Naive thymus-derived CD4-positive, alpha-beta T cell (primary cell): Measurements from ENCODE around the gene LINC01488. TPM values are rescaled to one million over a fixed set of nuclear protein-coding genes. Genes with fewer than 3 reads are reported as not detected.

Source experiments
- ATAC-seq: fragments of 150-1000 bp; cut with Tn5 transposase; 2 replicates; pipeline ENCODE4 v1.10.0; 2021; ENCODE audit warnings: mild to moderate bottlenecking, moderate library complexity
- CTCF ChIA-PET: fragments of 350-600 bp; sonication (Branson Sonifier 250); formaldehyde crosslinking; loops from one replicate; lab custom pipeline; 2021; ENCODE audit warnings: antibody characterized with exemption; lab: Charles Lee
- POLR2A ChIA-PET: fragments of 350-600 bp; sonication (Branson Sonifier 250); formaldehyde crosslinking; loops from one replicate; lab custom pipeline; 2021; ENCODE audit warnings: antibody characterized with exemption, inconsistent platforms; lab: Charles Lee
- DNase-seq, 9 donors: peaks; one replicate each; pipeline versions ENCODE4 v3.0.0 to v3.0.0-alpha.2; 2020 to 2022; ENCODE audit warnings: mixed read lengths in 1 of 9
- H3K27ac ChIP-seq: one replicate; pipeline ENCODE4 v1.7.0; 2013; ENCODE audit warnings: mild to moderate bottlenecking, low read depth, low read length, moderate library complexity
- H3K27me3 ChIP-seq, 2 donors: one replicate each; pipeline ENCODE4 v1.7.0; 2013; ENCODE audit warnings: low read length in 2 of 2, mild to moderate bottlenecking in 2 of 2, moderate library complexity in 2 of 2; ENCODE audit not compliant: control insufficient read depth in 2 of 2, insufficient read depth in 2 of 2
- H3K36me3 ChIP-seq, 3 experiments: 1 replicate in 2 of 3; 2 replicates in 1 of 3; pipeline ENCODE4 v1.7.0; 2013; ENCODE audit warnings: low read length in 3 of 3, mild to moderate bottlenecking in 3 of 3, moderate library complexity in 1 of 3; ENCODE audit not compliant: insufficient read depth in 3 of 3, control insufficient read depth in 2 of 3
- H3K4me1 ChIP-seq, 2 donors: one replicate each; pipeline ENCODE4 v1.7.0; 2013; ENCODE audit warnings: low read length in 2 of 2, mild to moderate bottlenecking in 2 of 2, moderate library complexity in 1 of 2; ENCODE audit not compliant: control insufficient read depth in 2 of 2, insufficient read depth in 2 of 2
- H3K4me3 ChIP-seq: 2 replicates; pipeline ENCODE4 v1.7.0; 2013; ENCODE audit warnings: mild to moderate bottlenecking, low read length
- H3K9me3 ChIP-seq, 3 experiments: 1 replicate in 2 of 3; 2 replicates in 1 of 3; pipeline ENCODE4 v1.7.0; 2013; ENCODE audit warnings: low read length in 3 of 3; ENCODE audit not compliant: control insufficient read depth in 2 of 3
- H3K27ac Mint-ChIP-seq, 9 donors: one replicate each; pipeline ENCODE4 v1.8.0; 2020 to 2022; ENCODE audit warnings: mixed read lengths in 9 of 9, mild to moderate bottlenecking in 8 of 9, moderate library complexity in 5 of 9, inconsistent platforms in 2 of 9
- H3K27me3 Mint-ChIP-seq, 5 donors: one replicate each; pipeline ENCODE4 v1.8.0; 2021 to 2022; ENCODE audit warnings: mixed read lengths in 5 of 5, mild to moderate bottlenecking in 1 of 5
- H3K36me3 Mint-ChIP-seq, 5 donors: one replicate each; pipeline ENCODE4 v1.8.0; 2020 to 2022; ENCODE audit warnings: mixed read lengths in 5 of 5, mild to moderate bottlenecking in 3 of 5, inconsistent platforms in 1 of 5
- H3K4me1 Mint-ChIP-seq, 7 donors: one replicate each; pipeline ENCODE4 v1.8.0; 2020 to 2022; ENCODE audit warnings: mixed read lengths in 7 of 7, mild to moderate bottlenecking in 3 of 7, inconsistent platforms in 1 of 7
- H3K4me3 Mint-ChIP-seq, 10 donors: one replicate each; pipeline ENCODE4 v1.8.0; 2020 to 2022; ENCODE audit warnings: mild to moderate bottlenecking in 10 of 10, mixed read lengths in 10 of 10, moderate library complexity in 6 of 10, inconsistent platforms in 2 of 10
- H3K9me3 Mint-ChIP-seq, 11 donors: one replicate each; pipeline ENCODE4 v1.8.0; 2020 to 2022; ENCODE audit warnings: mixed read lengths in 11 of 11, mild to moderate bottlenecking in 4 of 11, inconsistent platforms in 1 of 11, moderate library complexity in 1 of 11
- intact Hi-C, 2 donors: fragments of 100-400 bp; cut with micrococcal nuclease; formaldehyde crosslinking; loops; one replicate each; pipeline ENCODE4 v1.15.1; 2023
- polyA plus RNA-seq, 2 donors: library from polyadenylated mRNA; unstranded; fragments of 300-500 nt; fragmentation: Illumina TruSeq; gene quantifications; one replicate each; pipeline ENCODE4 v1.2.3, GENCODE V29; 2021
- total RNA-seq, 6 experiments: library from RNA in 5 of 6; stranded (reverse) in 5 of 6; gene quantifications; 1 replicate in 5 of 6; 2 replicates in 1 of 6; pipeline ENCODE4 v1.2.3 and lab custom pipeline; 2021 to 2026

The LINC01488 gene
- total and polyA plus RNA-seq, 7 experiments from 2014 or later, result not detected

DNA sequence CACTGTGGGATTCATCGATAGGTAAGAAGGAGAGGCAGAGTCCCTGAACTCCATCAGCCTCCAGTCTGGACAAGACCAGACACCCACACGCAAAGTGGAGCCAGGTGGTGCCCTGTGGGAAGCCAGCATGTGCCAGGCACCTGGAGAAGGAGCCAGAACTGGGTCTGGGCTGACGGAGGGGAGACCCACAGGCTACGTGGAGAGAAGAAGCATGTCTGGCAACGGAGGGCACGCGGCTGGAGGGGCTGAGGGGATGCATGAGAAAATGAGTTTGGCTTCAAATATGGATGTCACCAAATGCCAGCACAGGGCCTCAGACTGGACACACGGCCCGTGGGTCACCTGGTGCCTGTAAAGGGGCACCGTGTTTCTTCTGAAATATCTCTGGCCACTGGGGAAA is 55.7 kb downstream of the LINC01488 start:
- no peak overlapping the region for H3K4me3 Mint-ChIP-seq
- H3K27me3 ChIP-seq, result no peaks in the 10 kb centered on the region
- no peak overlapping the region for H3K4me3 ChIP-seq
- H3K36me3 ChIP-seq, result no peaks in the 10 kb centered on the region
- peaks cover 0 to 7% (median 0%) of the 10 kb centered on the region in 5 donors for H3K27me3 Mint-ChIP-seq
- intact Hi-C loops, result no loop called here
- ChIA-PET POLR2A (no interaction called here), CTCF (no interaction called here)
- H3K9me3 ChIP-seq, result no peaks in the 10 kb centered on the region
- H3K36me3 Mint-ChIP-seq, result no peaks in the 10 kb centered on the region
- DNase-seq, result no peak
- no peak for ATAC-seq
- peaks cover 0 to 10% (median 7%) of the 10 kb centered on the region in 7 donors for H3K4me1 Mint-ChIP-seq
- no peaks in the 10 kb centered on the region for H3K4me1 ChIP-seq
- no peaks in the 10 kb centered on the region for H3K9me3 Mint-ChIP-seq
- no peak overlapping the region for H3K27ac ChIP-seq
- H3K27ac Mint-ChIP-seq, result no peak overlapping the region

GRCh38 chr11:69537855-69538640 is 56.6 kb downstream of the LINC01488 start:
- CTCF ChIA-PET, result no interaction called here

DNA sequence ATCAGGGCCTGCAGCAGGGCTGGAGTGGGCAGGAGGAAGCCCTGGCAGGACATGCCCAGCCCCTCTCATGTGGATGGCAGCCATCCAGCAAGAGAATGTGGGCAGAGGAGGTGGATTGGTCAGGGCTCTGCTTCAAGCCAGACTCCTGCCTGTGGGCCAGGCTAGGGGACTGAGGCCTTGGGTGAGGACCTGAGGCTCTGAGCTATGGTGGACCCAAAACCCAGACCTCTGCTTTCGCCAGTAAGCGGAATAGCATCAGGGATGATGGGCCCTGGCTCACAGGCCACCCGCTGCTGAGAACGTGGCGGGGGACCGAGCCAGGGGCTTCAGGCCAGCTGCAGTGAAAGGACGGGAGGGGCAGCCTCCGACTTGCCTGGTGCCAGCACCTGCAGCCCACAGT is 57.4 kb downstream of the LINC01488 start:
- Histone ChIP-seq H3K4me3 (no peak overlapping the region), H3K27ac (no peak overlapping the region), H3K36me3 (no peaks in the 10 kb centered on the region), H3K4me1 (no peaks in the 10 kb centered on the region), H3K27me3 (no peaks in the 10 kb centered on the region), H3K9me3 (no peaks in the 10 kb centered on the region)
- no peaks in the 10 kb centered on the region for H3K36me3 Mint-ChIP-seq
- ATAC-seq (no peak), DNase-seq (no peak)
- H3K9me3 Mint-ChIP-seq, result no peaks in the 10 kb centered on the region
- peaks cover 0 to 9% (median 0%) of the 10 kb centered on the region in 5 donors for H3K27me3 Mint-ChIP-seq
- ChIA-PET CTCF (no interaction called here), POLR2A (no interaction called here)
- no peak overlapping the region for H3K27ac Mint-ChIP-seq
- intact Hi-C loops, result no loop called here
- peak overlapping the region in 1 of 10 donors; percentile 57 for H3K4me3 Mint-ChIP-seq
- H3K4me1 Mint-ChIP-seq, result peaks cover 0 to 10% (median 7%) of the 10 kb centered on the region in 7 donors

More at GRCh38 chr11:69537855-69538640, 56.6 kb downstream of the LINC01488 start:
- H3K27ac ChIP-seq, result no peak overlapping the region
- no peaks in the 10 kb centered on the region for H3K9me3 Mint-ChIP-seq
- H3K36me3 ChIP-seq, result no peaks in the 10 kb centered on the region
- intact Hi-C loops, result no loop called here
- no peaks in the 10 kb centered on the region for H3K4me1 ChIP-seq
- H3K4me3 Mint-ChIP-seq, result peak overlapping the region in 1 of 10 donors; percentile 25
- ATAC-seq (no peak), DNase-seq (no peak)
- H3K27ac Mint-ChIP-seq, result no peak overlapping the region
- no peak overlapping the region for H3K4me3 ChIP-seq
- H3K27me3 ChIP-seq, result no peaks in the 10 kb centered on the region
- H3K27me3 Mint-ChIP-seq, result peaks cover 0 to 7% (median 0%) of the 10 kb centered on the region in 5 donors
- no peaks in the 10 kb centered on the region for H3K9me3 ChIP-seq
- no peaks in the 10 kb centered on the region for H3K36me3 Mint-ChIP-seq
- POLR2A ChIA-PET, result no interaction called here
- H3K4me1 Mint-ChIP-seq, result peaks cover 0 to 10% (median 7%) of the 10 kb centered on the region in 7 donors

GRCh38 chr11:69539416-69540117 is 58.1 kb downstream of the LINC01488 start:
- Histone ChIP-seq H3K27me3 (no peaks in the 10 kb centered on the region), H3K27ac (no peak overlapping the region), H3K9me3 (no peaks in the 10 kb centered on the region), H3K4me1 (no peaks in the 10 kb centered on the region), H3K4me3 (no peak overlapping the region), H3K36me3 (no peaks in the 10 kb centered on the region)
- Mint-ChIP-seq H3K9me3 (peaks cover 0 to 2% (median 0%) of the 10 kb centered on the region in 11 donors), H3K27ac (no peak overlapping the region), H3K27me3 (peaks cover 0 to 16% (median 0%) of the 10 kb centered on the region in 5 donors), H3K36me3 (no peaks in the 10 kb centered on the region), H3K4me1 (peaks cover 0 to 10% (median 7%) of the 10 kb centered on the region in 7 donors), H3K4me3 (peak overlapping the region in 3 of 10 donors; percentile 1 to 57 (median 39))
- intact Hi-C loops, result no loop called here
- peak; percentile 68 for ATAC-seq
- POLR2A ChIA-PET, result no interaction called here
- no peak for DNase-seq
- CTCF ChIA-PET, result no interaction called here

DNA sequence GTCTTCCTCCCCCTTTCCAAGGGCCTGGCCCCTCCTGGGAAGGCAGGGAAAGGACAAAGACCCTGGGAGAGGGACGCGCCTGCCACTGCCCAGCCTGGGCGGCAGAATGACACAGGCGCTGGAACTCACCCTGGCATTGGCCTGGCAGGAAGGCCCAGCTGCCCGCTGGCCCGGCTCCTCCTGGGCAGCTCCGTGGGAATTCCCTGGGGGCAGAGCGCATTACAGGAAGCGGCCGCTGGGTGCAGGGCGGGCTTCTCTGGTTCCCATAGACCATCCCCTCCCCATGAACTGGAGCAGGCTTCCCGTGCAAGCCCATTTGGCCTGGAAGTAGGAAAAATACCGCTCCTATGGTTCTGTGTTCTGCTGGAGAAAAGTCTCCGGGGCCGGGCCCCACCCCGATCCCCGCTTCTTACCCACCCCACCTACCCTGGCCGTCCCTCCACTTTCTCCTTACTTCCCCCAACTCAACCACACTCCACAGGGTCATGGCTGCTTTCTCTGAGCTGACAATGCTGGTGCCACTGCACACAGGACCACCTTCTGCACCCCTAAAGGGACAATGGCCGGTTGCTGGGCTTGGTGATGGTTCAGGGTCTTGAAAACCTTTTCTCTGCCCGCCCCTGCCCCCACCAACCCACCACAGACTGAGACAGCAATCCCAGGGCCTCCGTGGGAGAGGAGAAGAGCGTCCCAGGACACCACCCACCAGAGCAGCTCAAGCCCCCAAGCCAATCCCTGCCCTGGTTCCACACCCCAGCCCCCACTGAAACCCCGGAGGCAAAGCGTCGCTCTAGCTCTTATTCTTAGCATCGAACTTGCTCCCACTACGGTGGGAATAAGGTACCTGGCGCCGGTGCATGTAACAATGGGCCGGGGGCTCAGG is 58.9 kb downstream of the LINC01488 start:
- H3K36me3 Mint-ChIP-seq, result no peaks in the 10 kb centered on the region

DNA sequence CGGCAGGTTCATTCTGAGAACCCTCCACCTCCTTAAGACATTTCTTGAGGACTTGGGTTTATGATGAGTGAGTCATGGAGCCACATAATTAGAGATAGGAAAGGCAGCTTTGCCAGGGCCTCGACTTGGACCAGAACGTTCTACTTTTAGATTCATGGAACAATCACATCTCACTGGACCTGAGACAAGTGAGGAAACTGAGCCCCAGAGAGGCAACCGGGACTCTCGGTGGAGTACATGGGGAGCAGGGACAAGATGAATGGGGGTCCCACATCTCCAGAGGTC is 59.5 kb downstream of the LINC01488 start:
- intact Hi-C loops, result no loop called here
- Mint-ChIP-seq H3K9me3 (peaks cover 0 to 2% (median 0%) of the 10 kb centered on the region in 11 donors), H3K36me3 (no peaks in the 10 kb centered on the region), H3K27ac (no peak overlapping the region), H3K4me1 (peaks cover 0 to 10% (median 7%) of the 10 kb centered on the region in 7 donors), H3K27me3 (peaks cover 0 to 23% (median 0%) of the 10 kb centered on the region in 5 donors), H3K4me3 (no peak overlapping the region)
- Histone ChIP-seq H3K4me1 (no peaks in the 10 kb centered on the region), H3K36me3 (no peaks in the 10 kb centered on the region), H3K27ac (no peak overlapping the region), H3K27me3 (no peaks in the 10 kb centered on the region), H3K9me3 (no peaks in the 10 kb centered on the region), H3K4me3 (no peak overlapping the region)
- DNase-seq (no peak), ATAC-seq (no peak)
- ChIA-PET POLR2A (no interaction called here), CTCF (no interaction called here)

More for the DNA sequence above, 58.9 kb downstream of the LINC01488 start:
- intact Hi-C loops, result no loop called here
- Mint-ChIP-seq H3K9me3 (peaks cover 0 to 2% (median 0%) of the 10 kb centered on the region in 11 donors), H3K27me3 (peaks cover 0 to 20% (median 0%) of the 10 kb centered on the region in 5 donors), H3K4me3 (peak overlapping the region in 1 of 10 donors; percentile 23), H3K27ac (no peak overlapping the region), H3K4me1 (peaks cover 0 to 10% (median 7%) of the 10 kb centered on the region in 7 donors)
- no peaks in the 10 kb centered on the region for H3K36me3 ChIP-seq
- ChIA-PET POLR2A (no interaction called here), CTCF (no interaction called here)
- ATAC-seq (no peak), DNase-seq (no peak)
- H3K4me1 ChIP-seq, result no peaks in the 10 kb centered on the region
- H3K27ac ChIP-seq, result no peak overlapping the region
- H3K4me3 ChIP-seq, result no peak overlapping the region
- no peaks in the 10 kb centered on the region for H3K9me3 ChIP-seq
- H3K27me3 ChIP-seq, result no peaks in the 10 kb centered on the region
